ENCODE results near the gene NME7.
"Not testable (repeated sequence)": the region's sequence is repeated elsewhere in the genome, so short reads cannot be mapped to it uniquely, and the experiment has no call there.

NME7 gene

GRCh38 chr1:169212088-169212487 lies 155.5 kb downstream of the NME7 start:
- no peak for DNase-seq

- no peak for DNase-seq
These were observed 159.6 kb downstream of the NME7 start for GRCh38 chr1:169207797-169208520.

GRCh38 chr1:169204157-169204556 lies 163.4 kb downstream of the NME7 start:
- DNase-seq, result no peak

- no peak for DNase-seq
These were observed 164.6 kb downstream of the NME7 start for GRCh38 chr1:169202791-169203665.

- DNase-seq, result no peak
These were observed 166.4 kb downstream of the NME7 start for GRCh38 chr1:169201084-169201619.

- no peak for DNase-seq
These were observed 167.3 kb downstream of the NME7 start for GRCh38 chr1:169200319-169200718.

GRCh38 chr1:169196581-169196980 lies 171.0 kb downstream of the NME7 start:
- DNase-seq, result no peak

GRCh38 chr1:169196161-169196560 lies 171.4 kb downstream of the NME7 start:
- DNase-seq, result no peak

GRCh38 chr1:169193191-169193850 lies 174.3 kb downstream of the NME7 start:
- no peak for DNase-seq

GRCh38 chr1:169186106-169186505 lies 181.5 kb downstream of the NME7 start:
- no peak for DNase-seq

- DNase-seq, result no peak
These were observed 182.8 kb downstream of the NME7 start for GRCh38 chr1:169184812-169185211.

GRCh38 chr1:169180174-169180573 lies 187.4 kb downstream of the NME7 start:
- DNase-seq, result no peak

- not testable (repeated sequence) for DNase-seq
These were observed 188.2 kb downstream of the NME7 start for GRCh38 chr1:169179431-169179830.

GRCh38 chr1:169175461-169175860 lies 192.1 kb downstream of the NME7 start:
- DNase-seq, result no peak

GRCh38 chr1:169163059-169163458 lies 204.5 kb downstream of the NME7 start:
- no peak for DNase-seq

GRCh38 chr1:169161496-169162194 lies 206.0 kb downstream of the NME7 start:
- no peak for DNase-seq

- DNase-seq, result no peak
These were observed 206.6 kb downstream of the NME7 start for GRCh38 chr1:169160845-169161495.

- DNase-seq, result no peak
These were observed 211.0 kb downstream of the NME7 start for GRCh38 chr1:169156580-169156979.

- no peak for DNase-seq
These were observed 211.9 kb downstream of the NME7 start for GRCh38 chr1:169155675-169156074.

GRCh38 chr1:169151338-169151837 lies 216.2 kb downstream of the NME7 start:
- no peak for DNase-seq

- DNase-seq, result no peak
These were observed 216.8 kb downstream of the NME7 start for GRCh38 chr1:169150641-169151337.

Data from CD4-positive, alpha-beta T cell treated with Interleukin-6 for 4 hours (primary cell).